Adrenal gland (tissue), 5 donors: ENCODE data around the gene CARD9.

Experiments used
- CTCF ChIP-seq, 6 experiments: fragments of 450-650 bp in 4 of 6; fragments of 200-600 bp in 2 of 6; sonication (generic) in 1 of 6; IDR thresholded peaks; 1 replicate in 5 of 6; 2 replicates in 1 of 6; pipeline versions ENCODE4 v1.5.1 to v1.8.0; 2016 to 2021; ENCODE audit warnings: antibody characterized with exemption in 6 of 6, mild to moderate bottlenecking in 2 of 6, moderate library complexity in 1 of 6
- POLR2A ChIP-seq, 2 donors: fragments of 450-650 bp; IDR thresholded peaks; one replicate each; pipeline ENCODE4 v1.6.1; 2017; ENCODE audit warnings: antibody characterized with exemption in 2 of 2, mild to moderate bottlenecking in 2 of 2, moderate library complexity in 1 of 2
- donor health status: DM: no; HTN: no; CAD: no.

GRCh38 chr9:136316896-136317676, 56.4 kb downstream of the CARD9 start:
- TF ChIP-seq CTCF (IDR thresholded peaks at IDR 0.05) = no peak
- peak in 1 of 2 donors; percentile 27 for TF ChIP-seq POLR2A (IDR thresholded peaks at IDR 0.05)
